ENCODE measurements around the gene USP17L29.
"Not testable (repeated sequence)": the region's sequence is repeated elsewhere in the genome, so short reads cannot be mapped to it uniquely, and the experiment has no call there.

USP17L29 gene

GRCh38 chr4:9384126-9384525, 30.7 kb downstream of the USP17L29 start:
- no peak for TF ChIP-seq GABPA (IDR thresholded peaks at IDR 0.05; ENCODE audit: low read depth)
- TF ChIP-seq, protein P1, sequence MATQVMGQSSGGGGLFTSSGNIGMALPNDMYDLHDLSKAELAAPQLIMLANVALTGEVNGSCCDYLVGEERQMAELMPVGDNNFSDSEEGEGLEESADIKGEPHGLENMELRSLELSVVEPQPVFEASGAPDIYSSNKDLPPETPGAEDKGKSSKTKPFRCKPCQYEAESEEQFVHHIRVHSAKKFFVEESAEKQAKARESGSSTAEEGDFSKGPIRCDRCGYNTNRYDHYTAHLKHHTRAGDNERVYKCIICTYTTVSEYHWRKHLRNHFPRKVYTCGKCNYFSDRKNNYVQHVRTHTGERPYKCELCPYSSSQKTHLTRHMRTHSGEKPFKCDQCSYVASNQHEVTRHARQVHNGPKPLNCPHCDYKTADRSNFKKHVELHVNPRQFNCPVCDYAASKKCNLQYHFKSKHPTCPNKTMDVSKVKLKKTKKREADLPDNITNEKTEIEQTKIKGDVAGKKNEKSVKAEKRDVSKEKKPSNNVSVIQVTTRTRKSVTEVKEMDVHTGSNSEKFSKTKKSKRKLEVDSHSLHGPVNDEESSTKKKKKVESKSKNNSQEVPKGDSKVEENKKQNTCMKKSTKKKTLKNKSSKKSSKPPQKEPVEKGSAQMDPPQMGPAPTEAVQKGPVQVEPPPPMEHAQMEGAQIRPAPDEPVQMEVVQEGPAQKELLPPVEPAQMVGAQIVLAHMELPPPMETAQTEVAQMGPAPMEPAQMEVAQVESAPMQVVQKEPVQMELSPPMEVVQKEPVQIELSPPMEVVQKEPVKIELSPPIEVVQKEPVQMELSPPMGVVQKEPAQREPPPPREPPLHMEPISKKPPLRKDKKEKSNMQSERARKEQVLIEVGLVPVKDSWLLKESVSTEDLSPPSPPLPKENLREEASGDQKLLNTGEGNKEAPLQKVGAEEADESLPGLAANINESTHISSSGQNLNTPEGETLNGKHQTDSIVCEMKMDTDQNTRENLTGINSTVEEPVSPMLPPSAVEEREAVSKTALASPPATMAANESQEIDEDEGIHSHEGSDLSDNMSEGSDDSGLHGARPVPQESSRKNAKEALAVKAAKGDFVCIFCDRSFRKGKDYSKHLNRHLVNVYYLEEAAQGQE (IDR thresholded peaks at IDR 0.05; ENCODE audit: insufficient replicate concordance, low read depth) = no peak
- TF ChIP-seq POLR2AphosphoS5 (IDR thresholded peaks at IDR 0.05; ENCODE audit: low read depth) = no peak
- no peak for TF ChIP-seq SPI1 (IDR thresholded peaks at IDR 0.05; ENCODE audit: borderline replicate concordance, low read depth)
- TF ChIP-seq, protein P2, sequence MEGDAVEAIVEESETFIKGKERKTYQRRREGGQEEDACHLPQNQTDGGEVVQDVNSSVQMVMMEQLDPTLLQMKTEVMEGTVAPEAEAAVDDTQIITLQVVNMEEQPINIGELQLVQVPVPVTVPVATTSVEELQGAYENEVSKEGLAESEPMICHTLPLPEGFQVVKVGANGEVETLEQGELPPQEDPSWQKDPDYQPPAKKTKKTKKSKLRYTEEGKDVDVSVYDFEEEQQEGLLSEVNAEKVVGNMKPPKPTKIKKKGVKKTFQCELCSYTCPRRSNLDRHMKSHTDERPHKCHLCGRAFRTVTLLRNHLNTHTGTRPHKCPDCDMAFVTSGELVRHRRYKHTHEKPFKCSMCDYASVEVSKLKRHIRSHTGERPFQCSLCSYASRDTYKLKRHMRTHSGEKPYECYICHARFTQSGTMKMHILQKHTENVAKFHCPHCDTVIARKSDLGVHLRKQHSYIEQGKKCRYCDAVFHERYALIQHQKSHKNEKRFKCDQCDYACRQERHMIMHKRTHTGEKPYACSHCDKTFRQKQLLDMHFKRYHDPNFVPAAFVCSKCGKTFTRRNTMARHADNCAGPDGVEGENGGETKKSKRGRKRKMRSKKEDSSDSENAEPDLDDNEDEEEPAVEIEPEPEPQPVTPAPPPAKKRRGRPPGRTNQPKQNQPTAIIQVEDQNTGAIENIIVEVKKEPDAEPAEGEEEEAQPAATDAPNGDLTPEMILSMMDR (IDR thresholded peaks at IDR 0.05; ENCODE audit: insufficient read depth, low read length) = no peak
- no peak overlapping the region for H3K27ac ChIP-seq (replicated peaks)
- DNase-seq (ENCODE audit: low read depth in 1 of 2, low spot score in 1 of 2) = no peak
- H3K4me3 ChIP-seq (replicated peaks; ENCODE audit: insufficient read depth, low read length) = no peak overlapping the region
- H3K27me3 ChIP-seq (ENCODE audit: insufficient read depth, poor library complexity, severe bottlenecking) = no peaks in the 10 kb centered on the region

- not testable (repeated sequence) for H3K27ac ChIP-seq (replicated peaks); DNase-seq (ENCODE audit: low read depth in 1 of 2, low spot score in 1 of 2); H3K27me3 ChIP-seq (ENCODE audit: insufficient read depth, poor library complexity, severe bottlenecking); H3K4me3 ChIP-seq (replicated peaks; ENCODE audit: insufficient read depth, low read length)
These were observed 35.6 kb downstream of the USP17L29 start for GRCh38 chr4:9389001-9389400.

Data from HL-60 (cell line).